SK-N-MC (cell line): ENCODE results near the gene VAV3.

Experiments
- DNase-seq: peaks from one replicate; pipeline ENCODE4 v3.0.0-alpha.2; 2011; ENCODE audit warnings: low read depth, low spot score
- H3K27ac ChIP-seq: fragments of 200-600 bp; sonication (generic); 2 replicates; pipeline ENCODE4 v1.5.1; 2016; ENCODE audit warnings: mixed run types
- H3K36me3 ChIP-seq: fragments of 200-600 bp; sonication (generic); 2 replicates; pipeline ENCODE4 v1.6.1; 2017; ENCODE audit warnings: antibody characterized with exemption, low read length, mixed read lengths; ENCODE audit not compliant: insufficient read depth
- H3K4me3 ChIP-seq: fragments of 200-600 bp; sonication (generic); 2 replicates; pipeline ENCODE4 v1.5.1; 2016
- H3K9ac ChIP-seq: fragments of 200-600 bp; sonication (generic); 2 replicates; pipeline ENCODE4 v1.8.0; 2017; ENCODE audit warnings: mixed run types, mixed read lengths; ENCODE audit not compliant: insufficient read length
- H3K9me3 ChIP-seq: fragments of 200-600 bp; sonication (generic); 2 replicates; pipeline ENCODE4 v1.6.1; 2017; ENCODE audit warnings: low read depth, mild to moderate bottlenecking, antibody characterized with exemption, low read length, moderate library complexity, mixed read lengths
- EZH2 ChIP-seq: fragments of 200-600 bp; sonication (generic); IDR thresholded peaks from one replicate; pipeline ENCODE4 v1.6.1; 2017; ENCODE audit warnings: antibody characterized with exemption
- FOXP2 ChIP-seq: optimal IDR thresholded peaks from 2 replicates; pipeline ENCODE3; 2011; ENCODE audit warnings: mild to moderate bottlenecking, moderate library complexity; ENCODE audit not compliant: insufficient read depth; ENCODE audit errors: extremely low read length, control extremely low read depth
- POLR2AphosphoS5 ChIP-seq: IDR thresholded peaks from 2 replicates; pipeline ENCODE4 v1.6.1; 2012; ENCODE audit warnings: mild to moderate bottlenecking, low read depth, low read length, borderline replicate concordance

VAV3 gene

DNA sequence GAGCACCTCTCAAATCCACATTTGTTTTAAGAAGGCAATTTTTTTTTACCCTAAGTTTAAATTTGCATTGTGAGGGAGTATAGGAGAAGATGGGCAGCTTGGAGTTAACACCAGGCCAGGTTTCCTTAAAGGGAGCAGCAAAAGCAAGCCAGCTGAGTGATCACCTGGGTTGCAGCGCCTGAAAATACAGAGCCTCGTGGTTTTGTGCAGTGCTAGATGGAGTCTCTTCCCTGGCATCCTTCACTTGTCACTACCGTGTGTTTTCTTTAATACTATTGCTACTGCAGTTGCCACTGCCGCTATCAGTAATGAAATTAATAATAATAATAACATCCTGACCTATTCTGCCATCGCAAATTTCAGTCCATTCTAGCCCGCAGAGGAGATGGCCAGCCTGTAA lies 35.2 kb upstream of the VAV3 start:
- H3K9ac ChIP-seq = no peak overlapping the region
- no peaks in the 10 kb centered on the region for H3K9me3 ChIP-seq
- no peak overlapping the region for H3K27ac ChIP-seq
- H3K36me3 ChIP-seq = no peaks in the 10 kb centered on the region
- no peak for TF ChIP-seq POLR2AphosphoS5
- TF ChIP-seq FOXP2 = no peak
- no peak for TF ChIP-seq EZH2
- no peak for DNase-seq
- H3K4me3 ChIP-seq = no peak overlapping the region

DNA sequence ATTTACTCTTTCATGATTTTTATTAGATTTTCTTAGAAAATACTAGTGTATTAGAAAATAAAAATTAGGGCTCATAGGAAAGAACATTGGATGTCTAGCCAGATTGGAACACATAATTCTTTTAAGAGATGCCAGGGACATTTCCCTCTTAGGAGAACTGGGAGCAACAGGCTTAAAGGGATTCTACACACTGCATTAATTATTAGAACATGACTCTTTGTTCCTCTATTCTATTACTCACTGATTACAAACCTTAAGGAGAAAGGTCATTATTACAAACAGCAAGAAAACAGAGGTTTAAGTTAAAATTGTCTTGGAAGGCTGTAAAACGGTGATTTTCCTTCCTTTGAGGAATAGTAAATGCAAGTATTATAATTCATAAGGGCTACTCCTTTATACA lies 32.9 kb upstream of the VAV3 start:
- H3K9ac ChIP-seq = no peak overlapping the region
- H3K27ac ChIP-seq = no peak overlapping the region
- H3K36me3 ChIP-seq = no peaks in the 10 kb centered on the region
- no peak overlapping the region for H3K4me3 ChIP-seq
- no peak for DNase-seq
- TF ChIP-seq FOXP2 = no peak
- TF ChIP-seq EZH2 = no peak
- TF ChIP-seq POLR2AphosphoS5 = no peak
- H3K9me3 ChIP-seq = no peaks in the 10 kb centered on the region

DNA sequence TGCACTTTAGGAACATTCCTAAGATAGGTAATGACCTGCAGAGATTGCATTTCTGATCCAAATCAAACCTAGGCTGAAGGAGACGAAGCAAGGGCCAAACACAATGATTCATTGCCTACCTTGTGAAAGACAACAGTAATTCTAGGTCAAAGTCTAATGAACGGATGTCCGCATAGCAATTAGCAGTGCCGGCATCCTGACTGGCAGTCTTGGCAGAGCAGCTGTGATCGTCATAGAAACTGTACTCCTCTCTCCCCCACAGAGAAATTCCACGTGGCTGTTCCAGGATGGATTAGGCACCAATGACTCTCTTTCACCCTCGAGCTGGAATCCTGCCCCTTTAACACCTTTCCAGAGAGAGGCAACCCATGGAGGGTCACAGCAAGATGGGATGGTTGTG lies 28.9 kb upstream of the VAV3 start:
- Histone ChIP-seq H3K9me3 (no peaks in the 10 kb centered on the region), H3K4me3 (no peak overlapping the region), H3K36me3 (no peaks in the 10 kb centered on the region), H3K27ac (no peak overlapping the region), H3K9ac (no peak overlapping the region)
- no peak for DNase-seq
- TF ChIP-seq FOXP2 (no peak), EZH2 (no peak), POLR2AphosphoS5 (no peak)

DNA sequence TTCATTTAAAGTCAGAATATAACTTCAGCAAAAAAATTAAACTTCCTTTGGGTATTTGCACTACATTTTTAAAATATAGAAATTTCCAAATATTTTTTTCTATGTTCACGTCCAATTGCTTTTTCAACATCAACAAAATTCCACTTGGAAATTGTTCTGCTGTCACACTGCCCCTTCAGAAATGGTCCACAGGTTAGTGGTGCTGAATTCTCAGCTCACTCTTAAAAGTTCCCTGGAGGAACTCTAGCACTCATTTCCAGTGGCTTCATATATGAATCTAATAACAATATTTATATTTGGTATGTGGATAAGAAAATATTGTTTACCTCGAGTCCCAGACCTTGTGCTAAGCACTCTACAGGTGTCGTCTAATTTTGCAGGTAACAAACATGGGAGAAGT lies 27.4 kb upstream of the VAV3 start:
- DNase-seq = no peak
- no peak overlapping the region for H3K4me3 ChIP-seq
- H3K9ac ChIP-seq = no peak overlapping the region
- no peaks in the 10 kb centered on the region for H3K9me3 ChIP-seq
- no peak overlapping the region for H3K27ac ChIP-seq
- TF ChIP-seq POLR2AphosphoS5 (no peak), EZH2 (no peak), FOXP2 (no peak)
- H3K36me3 ChIP-seq = no peaks in the 10 kb centered on the region

DNA sequence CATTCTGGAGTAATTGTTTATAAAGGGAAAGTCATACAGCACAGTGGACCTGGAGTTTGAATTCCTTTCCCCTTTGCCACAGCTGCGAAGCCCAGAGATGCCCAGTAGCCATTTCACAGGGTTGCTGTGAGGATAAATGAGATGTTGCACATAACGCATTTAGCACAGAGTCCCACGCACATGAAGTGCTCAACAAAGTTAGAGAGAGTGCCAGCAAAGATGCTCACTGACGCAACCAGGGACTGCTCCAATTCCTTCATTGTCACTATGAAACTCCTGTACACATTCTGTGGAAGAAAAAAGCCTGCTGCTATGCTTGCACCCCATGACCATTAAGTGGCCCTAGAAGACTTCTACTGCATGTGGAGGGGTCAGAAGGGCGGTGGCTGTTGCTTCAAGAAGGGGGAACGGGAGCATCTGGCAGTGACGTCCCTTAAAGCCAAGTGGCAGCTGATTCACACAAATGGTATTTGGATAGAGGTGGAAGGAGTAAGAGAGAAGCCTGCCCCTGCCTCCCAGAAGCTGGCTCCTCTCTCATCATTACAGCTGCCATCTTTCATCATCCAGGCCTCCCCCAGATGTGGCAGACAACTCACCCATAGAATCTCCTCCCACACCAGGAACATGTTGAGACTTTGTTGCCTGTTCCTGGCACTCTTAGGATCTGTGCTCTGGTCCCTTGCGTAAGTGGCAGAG lies 26.5 kb upstream of the VAV3 start:
- H3K27ac ChIP-seq = no peak overlapping the region
- H3K4me3 ChIP-seq = no peak overlapping the region
- H3K9ac ChIP-seq = no peak overlapping the region
- H3K9me3 ChIP-seq = no peaks in the 10 kb centered on the region
- TF ChIP-seq FOXP2 = no peak
- TF ChIP-seq EZH2 = no peak
- no peak for DNase-seq
- no peaks in the 10 kb centered on the region for H3K36me3 ChIP-seq

DNA sequence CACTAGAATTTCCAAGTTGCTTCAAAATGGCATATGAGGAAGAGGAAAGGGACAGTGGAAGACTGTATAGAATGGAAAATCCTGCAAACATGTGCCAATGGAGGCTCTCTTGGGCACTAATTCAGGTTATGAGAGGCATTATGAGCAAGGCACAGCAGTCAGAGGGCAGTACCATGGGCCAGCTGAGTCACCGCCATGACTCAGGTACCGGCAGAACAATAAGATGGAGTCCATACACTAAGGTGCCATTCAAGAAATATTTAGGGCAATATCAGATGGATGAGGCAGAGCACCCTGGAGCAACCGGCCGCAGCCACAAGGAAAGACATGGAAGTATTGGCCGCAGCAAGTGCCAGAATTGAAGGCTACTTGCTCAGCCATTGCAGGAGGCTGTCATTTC lies 25.6 kb upstream of the VAV3 start:
- no peaks in the 10 kb centered on the region for H3K9me3 ChIP-seq
- H3K27ac ChIP-seq = no peak overlapping the region

DNA sequence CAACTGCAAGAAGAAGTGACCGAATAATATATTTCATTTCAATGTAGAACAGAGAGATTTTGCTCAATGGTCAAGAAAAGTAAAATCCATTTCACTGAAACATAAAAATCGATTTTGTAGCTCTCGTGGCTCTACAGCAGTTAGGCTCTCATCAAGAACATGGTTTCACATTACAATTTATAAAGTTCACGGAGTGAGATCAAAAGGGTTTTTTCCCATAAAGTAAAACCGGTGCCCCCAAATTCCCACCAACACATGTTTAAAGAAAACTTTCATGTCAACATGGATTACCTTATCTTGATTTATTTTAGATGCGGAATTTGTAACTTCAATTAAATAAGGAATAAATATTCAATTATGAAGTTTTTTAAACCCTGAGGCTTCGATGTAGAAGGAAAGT lies 16.3 kb upstream of the VAV3 start:
- TF ChIP-seq POLR2AphosphoS5 (no peak), FOXP2 (no peak), EZH2 (no peak)
- H3K9ac ChIP-seq = no peak overlapping the region
- no peak overlapping the region for H3K4me3 ChIP-seq
- H3K9me3 ChIP-seq = no peaks in the 10 kb centered on the region
- no peaks in the 10 kb centered on the region for H3K36me3 ChIP-seq
- DNase-seq = no peak
- no peak overlapping the region for H3K27ac ChIP-seq

More for the DNA sequence above, 25.6 kb upstream of the VAV3 start:
- H3K4me3 ChIP-seq = no peak overlapping the region
- no peak for DNase-seq
- H3K36me3 ChIP-seq = no peaks in the 10 kb centered on the region
- no peak overlapping the region for H3K9ac ChIP-seq
- no peak for TF ChIP-seq FOXP2
- TF ChIP-seq POLR2AphosphoS5 = no peak
- no peak for TF ChIP-seq EZH2

DNA sequence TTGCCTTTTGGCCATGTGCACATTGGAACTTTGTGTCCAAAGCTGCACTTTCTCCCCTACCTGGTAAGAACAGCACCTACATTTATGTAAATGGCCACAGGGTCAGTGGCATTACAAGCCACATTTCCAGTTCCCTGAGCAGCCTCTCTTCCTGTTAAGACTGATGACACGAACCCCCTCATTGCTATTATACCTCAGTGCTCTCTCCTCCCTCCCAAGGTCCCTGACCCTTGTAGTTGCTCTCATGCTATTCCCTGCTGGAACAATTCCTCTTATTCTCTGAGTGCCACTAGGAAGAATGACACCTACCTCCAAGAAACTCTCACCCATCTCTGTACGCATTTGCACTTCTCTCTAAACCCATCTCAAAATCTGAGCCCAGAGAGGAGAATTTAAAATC lies 14.9 kb upstream of the VAV3 start:
- H3K9me3 ChIP-seq = no peaks in the 10 kb centered on the region
- H3K4me3 ChIP-seq = no peak overlapping the region
- no peak for TF ChIP-seq POLR2AphosphoS5
- TF ChIP-seq FOXP2 = no peak
- no peak for TF ChIP-seq EZH2
- no peak for DNase-seq
- H3K27ac ChIP-seq = no peak overlapping the region
- H3K36me3 ChIP-seq = no peaks in the 10 kb centered on the region
- no peak overlapping the region for H3K9ac ChIP-seq

DNA sequence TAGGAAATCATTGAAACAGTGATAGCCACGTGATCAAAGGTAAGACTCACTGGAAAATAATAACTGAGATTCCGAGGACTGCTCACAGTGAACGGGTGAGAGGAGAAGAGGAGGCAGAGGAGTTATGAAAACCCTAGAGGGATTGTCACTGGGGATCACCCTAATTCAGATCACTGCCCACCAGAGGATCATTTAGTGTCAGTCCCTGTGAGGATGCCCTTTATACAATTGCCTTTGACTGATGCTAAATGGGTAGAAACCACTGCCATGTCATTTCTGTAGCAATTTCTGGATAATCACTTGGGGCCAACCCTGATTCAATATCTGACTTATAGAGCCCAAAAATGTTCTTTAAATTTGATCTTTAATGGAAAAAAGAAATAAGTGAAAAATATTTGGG lies 14.1 kb upstream of the VAV3 start:
- no peak overlapping the region for H3K4me3 ChIP-seq
- no peak overlapping the region for H3K27ac ChIP-seq
- TF ChIP-seq FOXP2 = no peak
- no peak for TF ChIP-seq EZH2
- TF ChIP-seq POLR2AphosphoS5 = no peak
- no peak overlapping the region for H3K9ac ChIP-seq
- no peaks in the 10 kb centered on the region for H3K36me3 ChIP-seq
- H3K9me3 ChIP-seq = no peaks in the 10 kb centered on the region
- DNase-seq = no peak

DNA sequence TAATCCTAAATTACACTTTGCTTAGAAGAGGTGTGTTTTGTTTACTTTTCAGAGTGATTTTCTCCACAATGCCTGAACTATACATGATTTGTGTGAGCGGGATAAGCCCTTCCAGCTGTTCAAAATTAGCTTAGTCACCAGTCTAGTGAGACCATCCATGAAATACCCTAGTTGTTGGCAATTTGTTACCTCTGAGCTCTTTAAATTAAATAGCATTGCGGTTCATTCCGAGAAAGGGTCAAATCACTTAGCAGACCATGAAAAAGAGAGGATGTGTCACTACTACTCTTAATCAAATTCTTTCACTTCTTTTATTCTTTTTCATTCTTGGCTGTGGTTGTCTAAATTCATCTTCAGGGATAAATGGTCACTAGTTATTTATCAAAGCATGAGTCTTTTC lies 11.9 kb upstream of the VAV3 start:
- Histone ChIP-seq H3K9me3 (no peaks in the 10 kb centered on the region), H3K4me3 (no peak overlapping the region), H3K9ac (no peak overlapping the region), H3K36me3 (no peaks in the 10 kb centered on the region), H3K27ac (no peak overlapping the region)
- DNase-seq = no peak
- TF ChIP-seq POLR2AphosphoS5 (no peak), EZH2 (no peak), FOXP2 (no peak)
